22Rv1 (cell line): ENCODE results near the gene PNPLA5.

ENCODE experiments used
- H3K27ac ChIP-seq: fragments of 450-650 bp; 2 replicates; pipeline ENCODE4 v1.5.1; 2017
- CTCF ChIP-seq: fragments of 450-650 bp; IDR thresholded peaks from 2 replicates; pipeline ENCODE4 v1.5.1; 2017; ENCODE audit warnings: mild to moderate bottlenecking
- ZFX ChIP-seq: fragments of 450-650 bp; IDR thresholded peaks from 2 replicates; pipeline ENCODE4 v1.6.1; 2017; ENCODE audit warnings: antibody characterized with exemption, borderline replicate concordance

The PNPLA5 gene

GRCh38 chr22:43858156-43858895 is 33.5 kb downstream of the PNPLA5 start:
- H3K27ac ChIP-seq = no peak overlapping the region
- TF ChIP-seq CTCF (no peak), ZFX (no peak)

GRCh38 chr22:43857367-43857766 is 34.4 kb downstream of the PNPLA5 start:
- TF ChIP-seq ZFX (no peak), CTCF (no peak)

GRCh38 chr22:43855431-43855830 is 36.4 kb downstream of the PNPLA5 start:
- no peak overlapping the region for H3K27ac ChIP-seq
- no peak for TF ChIP-seq CTCF
- no peak for TF ChIP-seq ZFX

More at GRCh38 chr22:43857367-43857766, 34.4 kb downstream of the PNPLA5 start:
- no peak overlapping the region for H3K27ac ChIP-seq

- no peak overlapping the region for H3K27ac ChIP-seq
- TF ChIP-seq ZFX (no peak), CTCF (no peak)
These were observed 37.0 kb downstream of the PNPLA5 start for GRCh38 chr22:43854786-43855271.

- TF ChIP-seq CTCF = no peak
- no peak for TF ChIP-seq ZFX
These were observed 37.6 kb downstream of the PNPLA5 start for GRCh38 chr22:43854121-43854785.

GRCh38 chr22:43853328-43853931 is 38.4 kb downstream of the PNPLA5 start:
- H3K27ac ChIP-seq = no peak overlapping the region
- TF ChIP-seq ZFX = no peak
- TF ChIP-seq CTCF = no peak

More at GRCh38 chr22:43854121-43854785, 37.6 kb downstream of the PNPLA5 start:
- no peak overlapping the region for H3K27ac ChIP-seq
